Dendritic cell treated with granulocyte-macrophage colony-stimulating factor and Interleukin-4, amounts not matched to agents 40 ng/mL and 50 ng/mL, for 4 days (primary cell): ENCODE measurements around the gene RAPGEF5.

ENCODE experiments used
- H3K27ac Mint-ChIP-seq: one replicate; pipeline ENCODE4 v1.8.0; 2022; ENCODE audit warnings: mild to moderate bottlenecking, mixed read lengths
- H3K27me3 Mint-ChIP-seq: one replicate; pipeline ENCODE4 v1.8.0; 2022; ENCODE audit warnings: mild to moderate bottlenecking, mixed read lengths
- H3K36me3 Mint-ChIP-seq: one replicate; pipeline ENCODE4 v1.8.0; 2022; ENCODE audit warnings: low read depth, mixed read lengths
- H3K4me1 Mint-ChIP-seq: one replicate; pipeline ENCODE4 v1.8.0; 2022; ENCODE audit warnings: low read depth, mixed read lengths
- H3K4me3 Mint-ChIP-seq: one replicate; pipeline ENCODE4 v1.8.0; 2022; ENCODE audit warnings: mild to moderate bottlenecking, moderate library complexity, mixed read lengths
- H3K9me3 Mint-ChIP-seq: one replicate; pipeline ENCODE4 v1.8.0; 2022; ENCODE audit warnings: mixed read lengths
- intact Hi-C: fragments of 100-400 bp; cut with micrococcal nuclease; formaldehyde crosslinking; loops from one replicate; pipeline ENCODE4 v1.15.0; 2022

Gene RAPGEF5

DNA sequence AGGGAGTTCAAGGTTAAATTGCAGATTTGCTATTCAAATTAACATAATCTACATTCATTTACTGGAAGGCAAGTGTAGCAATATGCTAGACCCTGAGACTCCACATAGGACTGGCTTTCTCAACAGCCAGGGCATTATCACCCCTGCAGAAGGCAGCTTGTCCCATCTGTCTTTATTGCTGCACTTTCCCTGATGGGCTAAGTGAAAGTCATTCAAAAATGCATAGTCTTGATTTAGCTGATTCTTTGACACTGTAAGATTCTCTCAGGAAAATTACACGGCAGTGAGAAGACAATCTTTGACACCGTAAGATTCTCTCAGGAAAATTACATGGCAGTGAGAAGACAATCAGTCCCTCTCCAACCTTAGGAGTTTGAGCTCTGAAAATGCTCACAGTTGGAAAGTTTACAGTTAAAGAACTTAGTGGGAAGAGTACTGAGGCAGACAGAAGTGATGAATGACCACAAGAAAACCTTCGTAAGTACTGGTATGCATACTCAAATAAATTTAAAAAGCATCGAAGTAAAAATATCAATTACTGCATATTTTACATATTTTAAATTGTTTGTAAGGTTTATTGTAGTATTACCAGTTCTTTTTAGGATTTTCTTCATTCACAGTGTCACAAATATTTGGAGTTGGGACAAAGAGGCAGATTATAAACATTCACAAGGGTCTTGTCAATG is 88.9 kb downstream of the RAPGEF5 start:
- Mint-ChIP-seq H3K9me3 (no peaks in the 10 kb centered on the region), H3K36me3 (no peaks in the 10 kb centered on the region), H3K4me1 (no peaks in the 10 kb centered on the region), H3K4me3 (no peak overlapping the region), H3K27me3 (no peaks in the 10 kb centered on the region), H3K27ac (no peak overlapping the region)
- intact Hi-C loops: no loop called here

DNA sequence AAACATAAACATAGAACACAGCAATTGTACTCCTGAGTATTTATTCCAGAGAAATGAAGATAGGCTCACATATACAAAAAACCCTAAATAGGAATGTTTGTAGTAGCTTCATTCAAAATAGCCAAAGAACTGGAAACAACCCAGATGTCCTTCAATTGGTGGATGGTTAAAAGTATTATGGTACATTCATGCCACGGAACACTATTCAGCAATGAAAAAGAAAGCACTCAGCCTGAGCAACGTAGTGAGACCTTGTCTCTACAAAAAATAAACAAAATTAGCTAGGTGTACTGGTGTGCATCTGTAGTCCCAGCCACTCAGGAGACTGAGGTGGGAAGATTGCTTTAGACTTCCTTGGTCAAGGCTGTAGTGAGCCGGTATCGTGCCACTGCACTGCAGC is 94.4 kb downstream of the RAPGEF5 start:
- intact Hi-C loops: no loop called here
- no peaks in the 10 kb centered on the region for H3K36me3 Mint-ChIP-seq
- no peak overlapping the region for H3K4me3 Mint-ChIP-seq
- H3K9me3 Mint-ChIP-seq: no peaks in the 10 kb centered on the region
- H3K27ac Mint-ChIP-seq: no peak overlapping the region
- no peaks in the 10 kb centered on the region for H3K4me1 Mint-ChIP-seq
- no peaks in the 10 kb centered on the region for H3K27me3 Mint-ChIP-seq

GRCh38 chr7:22256541-22257096 is 100.3 kb downstream of the RAPGEF5 start:
- Mint-ChIP-seq H3K4me3 (no peak overlapping the region), H3K9me3 (no peaks in the 10 kb centered on the region), H3K4me1 (no peaks in the 10 kb centered on the region), H3K36me3 (no peaks in the 10 kb centered on the region), H3K27ac (no peak overlapping the region), H3K27me3 (no peaks in the 10 kb centered on the region)
- intact Hi-C loops: no loop called here

DNA sequence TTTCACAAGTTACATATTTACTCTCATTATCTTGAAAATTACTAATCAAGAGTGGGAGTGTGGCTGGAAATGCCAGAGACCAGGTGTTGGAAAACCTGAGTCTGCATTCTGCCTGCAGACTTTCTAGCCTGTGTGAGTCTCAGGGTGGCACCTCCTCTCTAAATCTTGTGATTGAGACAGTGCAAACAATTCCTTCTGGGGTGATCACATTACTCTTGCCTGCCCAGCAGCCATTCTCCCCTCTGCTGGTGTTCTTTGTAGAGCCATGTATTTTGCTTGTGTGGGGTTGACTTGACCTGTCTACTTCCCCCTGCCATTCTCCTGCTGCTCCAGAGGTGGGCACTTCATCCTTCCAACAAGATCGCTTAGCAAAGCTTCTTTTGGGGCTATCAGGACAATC is 101.1 kb downstream of the RAPGEF5 start:
- Mint-ChIP-seq H3K27me3 (no peaks in the 10 kb centered on the region), H3K27ac (no peak overlapping the region), H3K9me3 (no peaks in the 10 kb centered on the region), H3K4me3 (no peak overlapping the region), H3K4me1 (no peaks in the 10 kb centered on the region), H3K36me3 (no peaks in the 10 kb centered on the region)
- intact Hi-C loops: no loop called here

DNA sequence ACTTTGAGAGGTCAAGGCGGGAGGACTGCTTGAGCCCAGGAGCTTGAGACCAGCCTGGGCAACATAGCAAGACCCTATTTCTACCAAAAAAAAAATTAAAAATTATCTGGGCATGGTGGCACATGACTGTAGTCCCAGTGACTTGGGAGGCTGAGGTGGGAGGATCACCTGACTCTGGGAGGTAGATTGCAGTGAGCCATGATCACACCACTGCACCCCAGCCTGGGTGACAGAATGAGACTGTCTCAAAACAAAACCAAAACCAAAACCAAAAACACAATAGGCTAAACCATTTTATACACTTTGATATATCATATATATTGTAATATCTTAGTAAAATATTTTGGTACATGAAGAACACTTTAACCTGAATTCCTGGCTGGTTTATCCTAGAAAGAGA is 101.6 kb downstream of the RAPGEF5 start:
- Mint-ChIP-seq H3K27ac (no peak overlapping the region), H3K27me3 (no peaks in the 10 kb centered on the region), H3K4me1 (no peaks in the 10 kb centered on the region), H3K9me3 (no peaks in the 10 kb centered on the region), H3K4me3 (no peak overlapping the region), H3K36me3 (no peaks in the 10 kb centered on the region)
- intact Hi-C loops: no loop called here

DNA sequence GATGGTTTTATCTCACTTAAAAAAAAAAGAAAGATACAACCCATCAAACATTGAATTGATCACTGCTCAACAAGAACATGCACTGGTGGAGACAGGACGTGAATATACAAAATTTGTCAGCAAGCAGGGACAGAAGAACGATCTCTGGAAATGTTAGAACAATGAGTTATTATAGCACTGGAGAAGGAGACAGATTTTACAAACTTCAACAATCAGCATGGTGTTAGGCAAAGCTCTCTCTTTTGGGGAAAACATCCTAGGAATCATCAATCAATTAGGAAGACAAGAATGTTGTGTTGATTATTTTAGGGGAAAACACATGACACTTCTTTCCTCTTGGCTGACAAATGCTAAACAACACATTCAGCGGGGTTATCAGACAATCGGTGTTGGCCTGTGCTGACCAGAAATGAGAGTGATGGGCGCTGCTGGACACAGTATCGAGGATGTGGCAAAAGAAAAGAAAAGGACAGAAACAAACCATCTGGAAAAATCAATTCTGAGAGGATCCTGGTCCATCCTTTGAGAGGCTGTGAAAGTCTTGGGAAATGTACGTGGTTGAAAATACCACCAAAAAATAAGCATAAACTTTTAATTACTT is 103.9 kb downstream of the RAPGEF5 start:
- Mint-ChIP-seq H3K9me3 (no peaks in the 10 kb centered on the region), H3K27ac (no peak overlapping the region), H3K4me3 (no peak overlapping the region), H3K36me3 (no peaks in the 10 kb centered on the region), H3K4me1 (no peaks in the 10 kb centered on the region), H3K27me3 (no peaks in the 10 kb centered on the region)
- intact Hi-C loops: no loop called here

GRCh38 chr7:22252016-22252415 is 104.9 kb downstream of the RAPGEF5 start:
- intact Hi-C loops: no loop called here
- Mint-ChIP-seq H3K4me3 (no peak overlapping the region), H3K36me3 (no peaks in the 10 kb centered on the region), H3K27ac (no peak overlapping the region), H3K27me3 (no peaks in the 10 kb centered on the region), H3K9me3 (no peaks in the 10 kb centered on the region), H3K4me1 (no peaks in the 10 kb centered on the region)

GRCh38 chr7:22251281-22251680 is 105.7 kb downstream of the RAPGEF5 start:
- H3K27me3 Mint-ChIP-seq: no peaks in the 10 kb centered on the region

GRCh38 chr7:22250390-22250789 is 106.6 kb downstream of the RAPGEF5 start:
- Mint-ChIP-seq H3K27ac (no peak overlapping the region), H3K4me3 (no peak overlapping the region), H3K36me3 (no peaks in the 10 kb centered on the region), H3K4me1 (no peaks in the 10 kb centered on the region), H3K27me3 (no peaks in the 10 kb centered on the region), H3K9me3 (peaks cover 9% of the 10 kb centered on the region)
- intact Hi-C loops: no loop called here

More at GRCh38 chr7:22251281-22251680, 105.7 kb downstream of the RAPGEF5 start:
- H3K9me3 Mint-ChIP-seq: peaks cover under 1% of the 10 kb centered on the region
- H3K27ac Mint-ChIP-seq: no peak overlapping the region
- H3K4me3 Mint-ChIP-seq: no peak overlapping the region
- H3K4me1 Mint-ChIP-seq: no peaks in the 10 kb centered on the region
- no peaks in the 10 kb centered on the region for H3K36me3 Mint-ChIP-seq
- intact Hi-C loops: no loop called here

- intact Hi-C loops: no loop called here
- H3K9me3 Mint-ChIP-seq: peaks cover 10% of the 10 kb centered on the region
- H3K27me3 Mint-ChIP-seq: no peaks in the 10 kb centered on the region
- no peaks in the 10 kb centered on the region for H3K36me3 Mint-ChIP-seq
- H3K4me3 Mint-ChIP-seq: no peak overlapping the region
- H3K4me1 Mint-ChIP-seq: no peaks in the 10 kb centered on the region
- H3K27ac Mint-ChIP-seq: no peak overlapping the region
These were observed 108.7 kb downstream of the RAPGEF5 start for GRCh38 chr7:22248111-22248809.

GRCh38 chr7:22241805-22242390 is 115.1 kb downstream of the RAPGEF5 start:
- Mint-ChIP-seq H3K4me3 (no peak overlapping the region), H3K27ac (no peak overlapping the region), H3K9me3 (peaks cover 10% of the 10 kb centered on the region), H3K4me1 (no peaks in the 10 kb centered on the region), H3K27me3 (no peaks in the 10 kb centered on the region), H3K36me3 (no peaks in the 10 kb centered on the region)
- intact Hi-C loops: no loop called here

GRCh38 chr7:22240904-22241571 is 115.9 kb downstream of the RAPGEF5 start:
- Mint-ChIP-seq H3K27me3 (no peaks in the 10 kb centered on the region), H3K4me1 (no peaks in the 10 kb centered on the region), H3K27ac (no peak overlapping the region), H3K4me3 (no peak overlapping the region), H3K36me3 (no peaks in the 10 kb centered on the region), H3K9me3 (peaks cover 7% of the 10 kb centered on the region)
- intact Hi-C loops: no loop called here

DNA sequence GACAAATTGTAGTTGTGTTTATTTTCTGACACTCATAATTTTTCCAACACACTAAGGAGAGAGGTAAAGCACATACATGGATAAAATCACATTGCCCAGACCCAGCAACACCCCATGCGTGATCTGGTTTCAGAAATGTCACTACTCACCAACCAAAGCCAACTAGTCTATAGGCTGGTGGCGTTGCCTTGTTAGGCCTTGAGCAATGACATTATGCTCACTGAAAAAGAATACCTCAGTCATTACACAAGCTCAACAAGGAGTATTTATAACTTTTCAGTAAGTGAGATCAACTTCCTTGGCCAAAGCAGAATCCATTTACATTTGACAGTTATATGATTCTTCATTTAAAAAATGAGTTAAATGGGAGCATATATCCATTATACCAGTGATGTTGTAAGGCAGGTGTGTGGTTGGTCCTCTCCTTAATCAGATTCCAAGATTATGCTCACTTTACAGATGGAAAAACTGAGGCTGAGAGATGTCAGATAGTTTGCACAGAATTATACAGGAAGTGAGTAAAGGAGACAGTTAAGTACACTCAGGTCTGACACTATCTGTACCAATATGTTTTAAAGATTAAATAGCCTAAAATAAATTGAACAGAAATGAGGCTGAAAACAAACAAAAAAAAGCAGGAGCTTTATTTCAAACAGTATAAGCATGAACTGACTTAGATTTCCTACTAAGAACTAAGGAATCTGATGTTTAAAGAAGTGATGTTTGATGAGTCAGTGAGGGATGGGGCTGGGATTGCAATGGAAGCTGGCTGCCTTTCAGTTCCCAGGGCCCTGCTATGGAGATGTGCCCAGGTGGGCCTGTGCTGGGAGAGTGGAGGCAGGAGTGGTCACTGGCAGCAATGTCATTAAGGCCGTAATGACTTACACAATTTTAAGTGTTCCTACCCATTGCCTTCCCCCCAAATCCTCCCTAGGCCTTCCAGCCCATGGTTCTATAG is 118.3 kb downstream of the RAPGEF5 start:
- no peaks in the 10 kb centered on the region for H3K4me1 Mint-ChIP-seq
- no peaks in the 10 kb centered on the region for H3K27me3 Mint-ChIP-seq
- no peak overlapping the region for H3K27ac Mint-ChIP-seq
- intact Hi-C loops: no loop called here
- no peak overlapping the region for H3K4me3 Mint-ChIP-seq
- no peaks in the 10 kb centered on the region for H3K36me3 Mint-ChIP-seq
- no peaks in the 10 kb centered on the region for H3K9me3 Mint-ChIP-seq
